CD4-positive, alpha-beta T cell (primary cell): ENCODE results near the gene CDC42SE1. TPM values are rescaled to one million over a fixed set of nuclear protein-coding genes. Genes with fewer than 3 reads are reported as not detected.
A peak's percentile ranks its signal among the peaks of the same experiment; 100 is the strongest.

Experiments
- ATAC-seq: fragments of 200-7000 bp; cut with Tn5 transposase; one replicate; pipeline ENCODE4 v1.10.0; 2022; ENCODE audit warnings: mild to moderate bottlenecking; ENCODE audit not compliant: poor library complexity
- CTCF ChIA-PET: fragments of 350-600 bp; sonication (Branson Sonifier 250); formaldehyde crosslinking; loops from one replicate; lab custom pipeline; 2021; ENCODE audit warnings: antibody characterized with exemption, inconsistent platforms; lab: Charles Lee
- POLR2A ChIA-PET: fragments of 350-600 bp; sonication (Branson Sonifier 250); formaldehyde crosslinking; loops from one replicate; lab custom pipeline; 2021; ENCODE audit warnings: antibody characterized with exemption, inconsistent platforms; lab: Charles Lee
- DNase-seq, 14 experiments: peaks; one replicate each; pipeline ENCODE4 v3.0.0-alpha.2; 2013 to 2020; ENCODE audit warnings: mixed read lengths in 2 of 14
- H3K27ac ChIP-seq, 2 donors: one replicate each; pipeline versions ENCODE4 v1.5.1 to v1.7.0; 2013; ENCODE audit warnings: low read length in 2 of 2, low read depth in 1 of 2, mild to moderate bottlenecking in 1 of 2
- H3K27me3 ChIP-seq, 2 experiments: 1 replicate in 1 of 2; 2 replicates in 1 of 2; pipeline versions ENCODE4 v1.6.1 to v1.7.0; 2013; ENCODE audit warnings: low read length in 2 of 2, control low read depth in 1 of 2, mild to moderate bottlenecking in 1 of 2, moderate library complexity in 1 of 2; ENCODE audit not compliant: insufficient read depth in 2 of 2, control insufficient read depth in 1 of 2
- H3K36me3 ChIP-seq: one replicate; pipeline ENCODE4 v1.6.1; 2013; ENCODE audit warnings: low read length, control low read depth; ENCODE audit not compliant: insufficient read depth
- H3K4me1 ChIP-seq: one replicate; pipeline ENCODE4 v1.6.1; 2013; ENCODE audit warnings: low read length, control low read depth; ENCODE audit not compliant: insufficient read depth
- H3K4me3 ChIP-seq: one replicate; pipeline ENCODE4 v1.5.1; 2013; ENCODE audit warnings: mild to moderate bottlenecking, low read length, moderate library complexity
- H3K9me3 ChIP-seq, 2 experiments: 1 replicate in 1 of 2; 2 replicates in 1 of 2; pipeline versions ENCODE4 v1.6.1 to v1.7.0; 2013; ENCODE audit warnings: low read length in 2 of 2, mild to moderate bottlenecking in 2 of 2, control low read depth in 1 of 2, moderate library complexity in 1 of 2; ENCODE audit not compliant: control insufficient read depth in 1 of 2, insufficient read depth in 1 of 2
- H3K27ac Mint-ChIP-seq: one replicate; pipeline ENCODE4 v1.8.0; 2020; ENCODE audit warnings: mixed read lengths
- H3K27me3 Mint-ChIP-seq: one replicate; pipeline ENCODE4 v1.8.0; 2021; ENCODE audit warnings: mixed read lengths
- H3K36me3 Mint-ChIP-seq: one replicate; pipeline ENCODE4 v1.8.0; 2021; ENCODE audit warnings: low read depth, mixed read lengths
- H3K4me1 Mint-ChIP-seq: one replicate; pipeline ENCODE4 v1.8.0; 2021; ENCODE audit warnings: low read depth, mixed read lengths
- H3K4me3 Mint-ChIP-seq: one replicate; pipeline ENCODE4 v1.8.0; 2020; ENCODE audit warnings: mild to moderate bottlenecking, mixed read lengths
- H3K9me3 Mint-ChIP-seq: one replicate; pipeline ENCODE4 v1.8.0; 2020; ENCODE audit warnings: mixed read lengths
- intact Hi-C, 2 experiments: fragments of 100-400 bp; cut with DNase I in 1 of 2; cut with micrococcal nuclease in 1 of 2; formaldehyde crosslinking; loops; one replicate each; pipeline versions ENCODE4 v1.15.1 to v1.9.0; 2023 to 2025; cut with DNase I, micrococcal nuclease
- total RNA-seq, 174 experiments: library from RNA in 2 of 174; stranded (reverse) in 2 of 174; gene quantifications; one replicate each; pipeline ENCODE4 v1.2.3 and lab custom pipeline; 2021 to 2026
- TF ChIP-seq, protein P1 (sequence below): fragments of 200-600 bp; IDR thresholded peaks from one replicate; pipeline ENCODE4 v1.8.0; 2022; ENCODE audit warnings: antibody characterized with exemption, mild to moderate bottlenecking

The CDC42SE1 gene
- total RNA-seq, 2 experiments from 2014 or later: 401 to 404 TPM

DNA sequence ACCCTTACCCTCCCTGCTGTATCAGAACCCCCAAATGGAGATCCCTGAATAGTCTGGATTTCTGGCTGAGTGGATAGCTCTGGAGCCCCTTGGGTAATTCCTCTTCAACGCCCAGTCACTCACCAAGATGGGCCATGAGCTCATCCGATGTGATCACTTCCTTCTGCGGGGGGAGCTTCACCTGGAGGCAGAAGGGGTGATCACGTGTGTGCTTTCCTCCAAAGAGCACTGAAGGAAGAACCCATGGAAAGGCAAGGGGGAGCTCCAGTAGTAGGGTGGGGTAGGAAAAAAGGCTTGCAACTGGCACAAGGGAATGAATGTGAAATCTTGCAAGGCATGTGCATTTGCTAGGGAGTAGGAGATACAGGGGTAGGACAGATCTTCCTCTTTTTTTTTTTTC lies 57.8 kb downstream of the CDC42SE1 start:
- Mint-ChIP-seq H3K4me3 (peak overlapping the region; percentile 93), H3K9me3 (no peaks in the 10 kb centered on the region), H3K4me1 (peaks cover 59% of the 10 kb centered on the region), H3K36me3 (peaks cover 78% of the 10 kb centered on the region), H3K27me3 (no peaks in the 10 kb centered on the region), H3K27ac (peak overlapping the region; percentile 98)
- DNase-seq: peak in 1 of 14 experiments; percentile 32
- intact Hi-C loops: loop anchor here in 1 of 2 experiments (2.0 kb wide), 1 partner anchor 23 kb away; no protein-coding TSS in a partner anchor
- ATAC-seq: no peak
- TF ChIP-seq, protein P1, sequence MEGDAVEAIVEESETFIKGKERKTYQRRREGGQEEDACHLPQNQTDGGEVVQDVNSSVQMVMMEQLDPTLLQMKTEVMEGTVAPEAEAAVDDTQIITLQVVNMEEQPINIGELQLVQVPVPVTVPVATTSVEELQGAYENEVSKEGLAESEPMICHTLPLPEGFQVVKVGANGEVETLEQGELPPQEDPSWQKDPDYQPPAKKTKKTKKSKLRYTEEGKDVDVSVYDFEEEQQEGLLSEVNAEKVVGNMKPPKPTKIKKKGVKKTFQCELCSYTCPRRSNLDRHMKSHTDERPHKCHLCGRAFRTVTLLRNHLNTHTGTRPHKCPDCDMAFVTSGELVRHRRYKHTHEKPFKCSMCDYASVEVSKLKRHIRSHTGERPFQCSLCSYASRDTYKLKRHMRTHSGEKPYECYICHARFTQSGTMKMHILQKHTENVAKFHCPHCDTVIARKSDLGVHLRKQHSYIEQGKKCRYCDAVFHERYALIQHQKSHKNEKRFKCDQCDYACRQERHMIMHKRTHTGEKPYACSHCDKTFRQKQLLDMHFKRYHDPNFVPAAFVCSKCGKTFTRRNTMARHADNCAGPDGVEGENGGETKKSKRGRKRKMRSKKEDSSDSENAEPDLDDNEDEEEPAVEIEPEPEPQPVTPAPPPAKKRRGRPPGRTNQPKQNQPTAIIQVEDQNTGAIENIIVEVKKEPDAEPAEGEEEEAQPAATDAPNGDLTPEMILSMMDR: no peak
- Histone ChIP-seq H3K9me3 (no peaks in the 10 kb centered on the region), H3K4me1 (peaks cover 72% of the 10 kb centered on the region), H3K4me3 (no peak overlapping the region), H3K36me3 (peaks cover 59% of the 10 kb centered on the region), H3K27ac (no peak overlapping the region), H3K27me3 (no peaks in the 10 kb centered on the region)
- ChIA-PET POLR2A (interaction anchor here (0.6 to 1.4 kb wide), 3 partner anchors 39 to 155 kb away, joined by 3 to 4 read pairs (median 3); partner anchors contain the start of gene TNFAIP8L2), CTCF (interaction anchor here (1.0 to 1.6 kb wide), 2 partner anchors 23 to 69 kb away, joined by 3 to 6 read pairs; partner anchors contain the start of gene GABPB2)

Other genes starting within 250 kb of the CDC42SE1 start
- gene ARNT, start 183.0 kb downstream of the CDC42SE1 start, total RNA-seq: 10 to 100 TPM; 18.8 to 21.5 TPM
- gene CTXND2, start 172.5 kb downstream of the CDC42SE1 start, total RNA-seq: not detected
- 10 to 100 TPM; 39.4 to 40.4 TPM for gene SETDB1, start 133.3 kb downstream of the CDC42SE1 start, total RNA-seq
- gene CERS2, start 84.8 kb downstream of the CDC42SE1 start, total RNA-seq: 10 to 100 TPM; 73.8 to 80.1 TPM
- gene ANXA9, start 77.3 kb downstream of the CDC42SE1 start, total RNA-seq: not detected
- gene MINDY1, start 52.7 kb downstream of the CDC42SE1 start, total RNA-seq: 1 to 10 TPM; 7.8 to 9.2 TPM
- 10 to 100 TPM; 10.9 to 12.1 TPM for gene PRUNE1, start 51.2 kb downstream of the CDC42SE1 start, total RNA-seq
- under 1 TPM; 0.30 to 0.42 TPM for gene BNIPL, start 23.0 kb downstream of the CDC42SE1 start, total RNA-seq
- gene C1orf56, start 11.9 kb downstream of the CDC42SE1 start, total RNA-seq: 1 to 10 TPM in 1 of 2 experiments, under 1 TPM in 1; 0.58 to 1.2 TPM
- gene MLLT11, start 775 bp upstream of the CDC42SE1 start, total RNA-seq: 1 to 10 TPM; 2.8 to 2.9 TPM
- gene GABPB2, start 11.1 kb upstream of the CDC42SE1 start, total RNA-seq: 10 to 100 TPM; 23.7 to 25.5 TPM
- gene SEMA6C, start 87.0 kb upstream of the CDC42SE1 start, total RNA-seq: 1 to 10 TPM; 3.8 to 5.5 TPM
- under 1 TPM; 0.70 to 0.74 TPM for gene TNFAIP8L2, start 97.0 kb upstream of the CDC42SE1 start, total RNA-seq
- under 1 TPM; 0.55 to 0.67 TPM for gene LYSMD1, start 106.3 kb upstream of the CDC42SE1 start, total RNA-seq
- 10 to 100 TPM; 35.2 to 35.7 TPM for gene SCNM1, start 106.5 kb upstream of the CDC42SE1 start, total RNA-seq
- gene TMOD4, start 116.4 kb upstream of the CDC42SE1 start, total RNA-seq: 1 to 10 TPM in 1 of 2 experiments, not detected in 1; 1.6 TPM
- 10 to 100 TPM; 12.7 to 17.2 TPM for gene VPS72, start 130.6 kb upstream of the CDC42SE1 start, total RNA-seq
- gene PIP5K1A, start 138.9 kb upstream of the CDC42SE1 start, total RNA-seq: 10 to 100 TPM; 41.7 to 44.7 TPM
- 10 to 100 TPM; 57.2 TPM for gene PSMD4, start 195.1 kb upstream of the CDC42SE1 start, total RNA-seq
- gene ZNF687, start 222.7 kb upstream of the CDC42SE1 start, total RNA-seq: 10 to 100 TPM; 38.9 to 40.0 TPM